HG03432 (cell line): ENCODE measurements around the gene PCDH9.

Source experiments
- ATAC-seq: cut with Tn5 transposase; IDR thresholded peaks from one replicate; pipeline ENCODE4 v1.9.1; 2021; ENCODE audit warnings: mild to moderate bottlenecking, moderate library complexity; ENCODE audit not compliant: unreplicated experiment

PCDH9 gene

GRCh38 chr13:66859078-66859477, 371.1 kb downstream of the PCDH9 start:
- no peak for ATAC-seq

- no peak for ATAC-seq
Observed at GRCh38 chr13:66858163-66858562, 372.0 kb downstream of the PCDH9 start.

- no peak for ATAC-seq
Observed at GRCh38 chr13:66855131-66855530, 375.0 kb downstream of the PCDH9 start.

DNA sequence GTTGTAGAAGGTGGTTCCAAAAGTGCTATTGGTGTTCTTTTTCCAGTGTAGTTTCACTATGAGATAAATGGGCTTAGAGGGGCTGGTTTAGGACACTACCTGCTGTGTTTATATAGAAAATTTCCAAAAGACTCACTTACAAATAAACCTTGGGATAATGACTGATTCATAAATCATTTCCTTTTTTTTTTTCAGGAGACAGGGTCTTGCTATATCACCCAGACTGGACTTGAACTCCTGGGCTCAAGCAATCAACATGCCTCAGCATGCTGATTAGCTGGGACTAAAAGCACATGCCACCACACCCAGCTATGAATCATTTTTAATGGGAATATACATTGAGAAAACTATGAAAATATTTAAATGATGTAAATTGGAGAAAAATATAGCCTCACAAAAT, 376.6 kb downstream of the PCDH9 start:
- ATAC-seq, result no peak

DNA sequence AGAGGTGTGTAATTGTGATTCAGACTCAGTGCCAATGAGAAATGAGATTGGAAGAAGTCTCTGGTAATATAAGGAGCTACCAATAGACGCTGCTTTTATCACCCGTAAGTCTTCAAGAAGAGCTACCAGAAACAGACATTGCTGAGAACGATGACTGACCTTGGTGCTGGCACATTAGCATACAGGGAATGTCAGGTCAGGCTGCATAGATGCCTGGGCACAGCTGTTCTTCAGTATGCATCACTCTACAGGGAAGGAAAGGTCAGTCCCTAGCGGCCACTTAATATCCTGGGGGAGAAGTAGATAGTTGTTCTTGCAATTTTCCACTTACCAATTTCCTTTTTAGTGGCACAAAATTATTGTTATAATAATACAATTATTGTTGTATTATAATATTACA, 380.4 kb downstream of the PCDH9 start:
- ATAC-seq, result no peak

GRCh38 chr13:66847541-66847940, 382.6 kb downstream of the PCDH9 start:
- ATAC-seq, result no peak

DNA sequence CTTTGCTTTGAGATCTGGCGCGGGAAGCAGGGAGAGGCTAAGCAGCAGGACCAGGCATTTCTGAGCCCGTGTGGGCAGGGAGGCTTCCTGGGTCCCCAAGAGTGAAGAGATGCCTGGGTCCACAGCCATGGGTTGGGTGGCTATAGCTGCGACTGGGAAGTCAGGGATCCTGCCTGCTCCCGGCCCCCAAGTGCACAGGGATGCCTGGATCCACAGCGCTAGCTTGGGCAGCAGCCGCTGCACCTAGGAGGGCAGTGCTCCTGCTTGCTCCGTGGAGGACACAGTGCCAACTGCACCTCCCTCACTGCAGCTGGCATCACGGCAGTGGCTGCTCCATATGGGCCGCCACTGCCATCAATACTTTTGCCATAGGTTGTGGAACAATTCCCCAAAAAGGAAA, 384.7 kb downstream of the PCDH9 start:
- no peak for ATAC-seq

DNA sequence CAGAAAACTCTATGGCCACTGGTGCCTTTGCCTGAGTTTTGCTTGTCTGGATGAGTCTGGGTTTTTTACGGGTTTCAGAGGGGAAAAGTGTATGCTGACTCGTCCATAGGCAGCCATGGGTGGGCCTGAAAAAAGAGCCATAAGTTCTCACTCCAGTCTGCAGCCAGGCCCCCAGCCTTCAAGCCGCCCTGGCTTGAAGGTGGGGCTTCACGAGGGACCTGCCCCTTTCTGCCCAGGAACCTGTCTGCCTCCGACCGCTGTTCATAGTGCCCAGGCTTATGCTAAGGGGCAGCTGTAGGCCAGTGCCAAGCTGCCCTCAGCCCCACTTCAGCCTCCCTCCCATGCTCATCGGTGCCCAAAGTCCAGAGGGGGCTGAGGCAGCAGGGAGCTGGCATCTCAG, 385.2 kb downstream of the PCDH9 start:
- no peak for ATAC-seq

GRCh38 chr13:66842766-66843165, 387.4 kb downstream of the PCDH9 start:
- ATAC-seq, result no peak

- ATAC-seq, result no peak
Observed at GRCh38 chr13:66840621-66841020, 389.5 kb downstream of the PCDH9 start.

GRCh38 chr13:66837246-66837645, 392.9 kb downstream of the PCDH9 start:
- no peak for ATAC-seq

DNA sequence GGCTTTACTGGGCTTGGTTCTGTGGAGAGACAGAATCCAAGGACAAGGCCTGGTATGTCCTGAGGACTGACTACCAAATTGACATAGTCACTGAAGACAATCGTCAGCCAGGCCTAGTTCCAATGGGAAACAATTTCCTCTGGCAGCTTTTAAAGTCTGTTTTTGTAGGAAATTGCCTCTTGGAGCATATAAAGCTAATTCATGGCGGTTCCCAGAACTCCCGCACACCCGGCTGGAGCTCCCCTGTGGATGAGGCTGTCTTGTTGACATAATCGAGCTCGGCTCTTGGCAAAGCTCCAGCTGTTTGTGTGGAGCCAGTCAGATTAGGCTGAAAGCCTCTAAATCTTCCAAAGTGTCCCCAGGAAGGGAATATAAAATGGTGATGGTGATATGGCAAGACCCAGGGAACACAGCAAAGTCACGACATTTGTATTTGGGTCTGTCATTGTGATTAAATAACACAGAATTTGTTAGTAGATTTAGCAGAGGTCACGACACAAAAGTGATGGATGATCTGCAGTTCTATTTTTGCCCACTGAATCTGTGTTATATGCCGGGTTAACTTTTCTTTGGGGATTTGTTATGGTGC, 395.0 kb downstream of the PCDH9 start:
- ATAC-seq, result no peak

GRCh38 chr13:66830940-66831716, 399.0 kb downstream of the PCDH9 start:
- ATAC-seq, result peak; percentile 61

- no peak for ATAC-seq
Observed at GRCh38 chr13:66829803-66830202, 400.3 kb downstream of the PCDH9 start.

GRCh38 chr13:66826398-66826797, 403.7 kb downstream of the PCDH9 start:
- ATAC-seq, result no peak

GRCh38 chr13:66821551-66821950, 408.6 kb downstream of the PCDH9 start:
- no peak for ATAC-seq

GRCh38 chr13:66811455-66811854, 418.7 kb downstream of the PCDH9 start:
- no peak for ATAC-seq

DNA sequence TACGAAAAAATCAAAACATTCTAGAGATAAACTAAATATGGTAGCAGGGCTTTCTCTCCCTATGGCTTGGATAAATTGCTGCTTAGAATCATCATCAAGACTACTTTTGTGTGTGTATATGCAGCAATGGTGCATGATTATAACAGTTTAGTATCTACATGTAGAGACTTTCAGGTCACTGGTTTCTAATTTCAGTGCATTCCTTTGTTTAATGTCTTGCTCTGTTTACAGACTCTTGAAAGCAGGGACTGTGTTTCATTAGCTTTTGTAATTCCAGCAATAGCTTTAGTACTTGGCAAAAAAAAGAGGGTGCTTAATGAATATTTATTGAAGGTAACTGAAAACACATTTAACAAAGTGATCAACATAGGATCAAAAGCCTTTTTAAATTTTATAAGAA, 420.7 kb downstream of the PCDH9 start:
- ATAC-seq, result no peak

- no peak for ATAC-seq
Observed at GRCh38 chr13:66807251-66807650, 422.9 kb downstream of the PCDH9 start.

- ATAC-seq, result no peak
Observed at GRCh38 chr13:66805657-66806056, 424.5 kb downstream of the PCDH9 start.

DNA sequence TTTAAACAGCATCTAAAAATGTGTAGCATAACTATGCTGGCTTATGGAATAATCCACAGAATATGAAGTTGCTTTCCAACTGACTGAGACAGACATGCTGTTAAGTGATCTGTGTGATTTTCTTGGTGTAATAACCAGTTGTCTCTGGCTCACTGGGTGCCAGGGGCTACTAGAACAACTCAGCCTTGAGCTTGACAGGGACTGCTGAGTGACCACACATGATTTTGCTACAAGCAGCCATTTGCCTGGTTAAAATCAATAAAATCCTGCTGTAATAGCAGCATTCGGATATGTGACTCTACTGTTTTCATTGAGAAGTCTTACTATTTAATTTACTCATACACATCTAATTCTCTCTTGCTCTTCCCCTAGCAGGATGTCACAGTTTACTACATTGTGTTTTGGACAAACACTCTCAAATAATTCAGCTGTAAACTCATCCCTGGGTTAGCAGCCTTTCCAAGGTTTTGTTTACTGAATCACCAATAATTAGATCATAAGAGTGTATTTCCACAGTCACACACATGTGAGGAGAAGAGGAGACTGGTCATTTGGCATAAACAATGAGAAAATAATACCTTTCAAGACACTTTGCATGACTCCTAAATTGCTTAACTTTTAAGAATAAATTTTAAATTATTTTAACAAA, 426.2 kb downstream of the PCDH9 start:
- ATAC-seq, result no peak
